ENCODE data around the gene FKBP14. TPM values are rescaled to one million over a fixed set of nuclear protein-coding genes. Genes with fewer than 3 reads are reported as not detected.

The FKBP14 gene
- total RNA-seq, 6 donors from 2014 or later, result 4.2 to 13.7 (median 9.5) TPM

- Histone ChIP-seq H3K9me3 (no peaks in the 10 kb centered on the region), H3K27ac (peak overlapping the region; percentile 85 to 95 (median 86)), H3K4me1 (peaks cover 16 to 42% (median 34%) of the 10 kb centered on the region in 4 donors), H3K4me3 (peak overlapping the region; percentile 56 to 99 (median 90)), H3K36me3 (no peaks in the 10 kb centered on the region), H3K27me3 (no peaks in the 10 kb centered on the region)
- WGBS, 2 donors, result 0 to 1% methylated on average over 17 to 23 of the region's 42 CpGs
- ATAC-seq (ENCODE audit: low FRiP score in 2 of 2) (peak; percentile 1 to 56), DNase-seq (no peak)
- TF ChIP-seq EP300 (IDR thresholded peaks at IDR 0.05) (no peak), POLR2A (IDR thresholded peaks at IDR 0.05) (no peak)
These were observed 2.5 kb upstream of the FKBP14 start for GRCh38 chr7:30028749-30029635.

- WGBS, 2 donors, result 0% methylated on average over 8 to 43 of the region's 70 CpGs
These were observed 1.8 kb upstream of the FKBP14 start, which contains the start of gene PLEKHA8 for GRCh38 chr7:30028216-30028748. Gene PLEKHA8, plus strand, starts transcription at chr7:30028412. Its CDS starts 351 bp downstream, at chr7:30028763.

GRCh38 chr7:30027740-30028215, 1.3 kb upstream of the FKBP14 start:
- WGBS, 2 donors, result 1 to 5% methylated on average over 9 of the region's 9 CpGs

More at GRCh38 chr7:30028216-30028748, 1.8 kb upstream of the FKBP14 start, which contains the start of gene PLEKHA8:
- Histone ChIP-seq H3K36me3 (no peaks in the 10 kb centered on the region), H3K4me3 (peak within 1 kb of the TSS; percentile 56 to 99 (median 90)), H3K9me3 (no peaks in the 10 kb centered on the region), H3K27me3 (no peaks in the 10 kb centered on the region), H3K4me1 (peaks cover 16 to 42% (median 35%) of the 10 kb centered on the region in 4 donors), H3K27ac (peak within 1 kb of the TSS; percentile 85 to 95 (median 86))
- ATAC-seq (ENCODE audit: low FRiP score in 2 of 2), result peak; percentile 85 to 89
- DNase-seq, result peak; percentile 88 to 99
- TF ChIP-seq POLR2AphosphoS5 (IDR thresholded peaks at IDR 0.05) (peak; percentile 47 to 88), POLR2A (IDR thresholded peaks at IDR 0.05) (peak; percentile 7 to 79 (median 66)), CTCF (IDR thresholded peaks at IDR 0.05) (peak in 1 of 6 experiments; percentile 22), EP300 (IDR thresholded peaks at IDR 0.05) (no peak)

GRCh38 chr7:30027065-30027456, 559 bp upstream of the FKBP14 start:
- DNase-seq (peak in 1 of 2 donors; percentile 31), ATAC-seq (ENCODE audit: low FRiP score in 2 of 2) (peak; percentile 15 to 37)
- H3K9me3 ChIP-seq, result no peaks in the 10 kb centered on the region
- peaks cover 12 to 41% (median 32%) of the 10 kb centered on the region in 4 donors for H3K4me1 ChIP-seq
- WGBS, 2 donors, result 1% methylated on average over 10 of the region's 10 CpGs
- H3K27ac ChIP-seq, result peak overlapping the region; percentile 80 to 95 (median 86)
- no peaks in the 10 kb centered on the region for H3K36me3 ChIP-seq
- TF ChIP-seq POLR2A (IDR thresholded peaks at IDR 0.05) (peak in 1 of 4 donors; percentile 0), POLR2AphosphoS5 (IDR thresholded peaks at IDR 0.05) (no peak)
- H3K27me3 ChIP-seq, result no peaks in the 10 kb centered on the region
- H3K4me3 ChIP-seq, result peak overlapping the region; percentile 46 to 99 (median 90)

More at GRCh38 chr7:30027740-30028215, 1.3 kb upstream of the FKBP14 start:
- no peaks in the 10 kb centered on the region for H3K36me3 ChIP-seq
- peaks cover 16 to 41% (median 35%) of the 10 kb centered on the region in 4 donors for H3K4me1 ChIP-seq
- DNase-seq, result no peak
- TF ChIP-seq EP300 (IDR thresholded peaks at IDR 0.05) (no peak), POLR2AphosphoS5 (IDR thresholded peaks at IDR 0.05) (no peak), CTCF (IDR thresholded peaks at IDR 0.05) (no peak), POLR2A (IDR thresholded peaks at IDR 0.05) (no peak)
- ATAC-seq (ENCODE audit: low FRiP score in 2 of 2), result peak in 1 of 2 donors; percentile 0
- H3K4me3 ChIP-seq, result peak overlapping the region; percentile 46 to 99 (median 90)
- no peaks in the 10 kb centered on the region for H3K9me3 ChIP-seq
- H3K27me3 ChIP-seq, result no peaks in the 10 kb centered on the region
- peak overlapping the region; percentile 85 to 95 (median 86) for H3K27ac ChIP-seq

GRCh38 chr7:30023524-30023923, 3.0 kb downstream of the FKBP14 start:
- Histone ChIP-seq H3K9me3 (no peaks in the 10 kb centered on the region), H3K4me3 (no peak overlapping the region), H3K27me3 (no peaks in the 10 kb centered on the region), H3K4me1 (peaks cover 5 to 27% (median 20%) of the 10 kb centered on the region in 4 donors), H3K27ac (no peak overlapping the region), H3K36me3 (no peaks in the 10 kb centered on the region)
- DNase-seq, result no peak
- ATAC-seq (ENCODE audit: low FRiP score in 2 of 2), result no peak
- WGBS, 2 donors, result 94 to 100% methylated on average over 6 of the region's 6 CpGs
- no peak for TF ChIP-seq POLR2A (IDR thresholded peaks at IDR 0.05)
- TF ChIP-seq CTCF (IDR thresholded peaks at IDR 0.05), result no peak
- TF ChIP-seq POLR2AphosphoS5 (IDR thresholded peaks at IDR 0.05), result no peak
- TF ChIP-seq EP300 (IDR thresholded peaks at IDR 0.05), result no peak

Measured in upper lobe of left lung (tissue), 6 donors.